GM21515 (cell line): ENCODE data around the gene SORBS1.
"Not testable (repeated sequence)": the region's sequence is repeated elsewhere in the genome, so short reads cannot be mapped to it uniquely, and the experiment has no call there.

Experiments used
- ATAC-seq: cut with Tn5 transposase; IDR thresholded peaks from one replicate; pipeline ENCODE4 v1.9.1; 2021; ENCODE audit not compliant: unreplicated experiment

SORBS1 gene

DNA sequence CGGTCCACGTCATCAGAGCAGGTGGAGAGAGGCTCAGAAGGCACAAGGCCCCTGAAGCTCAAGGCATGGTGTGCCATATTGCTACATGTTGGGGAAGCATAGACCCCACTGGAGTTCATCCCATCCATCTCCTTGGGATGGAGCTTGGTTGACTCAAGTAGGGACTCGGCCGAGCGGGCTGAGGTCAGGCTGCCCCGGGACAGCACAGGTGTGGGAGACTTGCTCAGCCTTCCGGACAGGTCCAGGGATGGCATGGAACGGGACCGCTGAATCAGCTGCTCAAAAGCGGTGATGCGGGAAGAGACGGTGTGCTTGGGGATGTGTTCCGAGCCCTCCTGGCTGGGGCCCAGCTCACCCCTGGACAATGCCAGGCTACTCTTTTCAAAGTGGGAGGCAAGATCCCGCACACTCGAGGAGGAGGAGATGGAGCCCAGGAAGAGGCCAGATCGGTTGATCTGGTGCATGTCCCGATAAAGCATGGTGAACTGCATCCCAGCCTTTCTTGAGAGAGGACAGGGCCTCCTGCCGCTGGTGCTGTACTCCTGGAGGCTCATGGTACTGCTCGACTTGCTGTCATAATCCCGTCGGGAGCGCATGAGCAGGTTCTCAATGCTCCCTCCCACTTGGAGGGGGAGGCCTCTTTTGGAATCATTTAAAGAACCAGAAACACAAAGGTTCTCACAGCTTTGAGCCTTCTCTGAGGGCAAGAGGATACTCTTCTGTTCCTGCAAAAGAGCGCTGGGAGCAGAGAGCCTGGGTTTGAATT, 204.8 kb downstream of the SORBS1 start:
- ATAC-seq = no peak

DNA sequence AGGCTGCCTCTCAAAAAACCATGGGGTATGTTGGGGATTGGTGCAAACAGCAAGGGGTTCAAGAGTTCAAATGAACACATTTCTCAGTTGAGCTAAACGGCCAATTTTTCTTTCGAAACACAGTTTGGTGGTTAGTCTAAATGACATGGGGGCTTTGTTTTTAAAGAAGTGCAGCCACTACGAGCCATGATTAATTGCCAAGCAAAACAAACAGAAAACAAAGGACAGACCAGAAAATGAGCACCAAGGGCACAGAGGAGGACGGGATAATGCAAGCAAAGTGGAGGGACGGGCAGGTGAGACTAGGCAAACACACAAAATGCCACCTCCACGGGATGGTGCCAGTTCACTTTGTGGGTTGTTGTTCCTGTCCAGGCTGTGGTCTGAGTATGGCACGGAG, 205.9 kb downstream of the SORBS1 start:
- no peak for ATAC-seq

GRCh38 chr10:95354110-95354509, 207.1 kb downstream of the SORBS1 start:
- ATAC-seq = no peak

DNA sequence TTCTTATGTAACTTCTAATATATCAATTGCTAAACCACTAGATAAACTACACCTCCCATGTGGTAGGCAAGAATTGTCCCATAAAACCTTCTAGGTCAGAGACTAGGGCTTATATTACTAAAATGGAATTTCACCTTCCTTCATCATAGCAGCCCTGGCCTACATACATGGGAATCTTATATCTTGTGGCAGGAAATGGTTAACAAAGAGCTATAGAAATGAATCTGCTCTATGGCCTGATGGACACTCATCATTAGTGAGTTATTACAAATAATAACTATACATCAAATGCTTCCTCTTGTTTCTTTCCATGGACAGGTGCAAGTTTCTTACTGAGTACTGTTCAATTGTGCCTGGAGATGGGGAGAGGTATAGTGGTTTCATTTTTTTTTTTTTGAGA, 208.0 kb downstream of the SORBS1 start:
- no peak for ATAC-seq

DNA sequence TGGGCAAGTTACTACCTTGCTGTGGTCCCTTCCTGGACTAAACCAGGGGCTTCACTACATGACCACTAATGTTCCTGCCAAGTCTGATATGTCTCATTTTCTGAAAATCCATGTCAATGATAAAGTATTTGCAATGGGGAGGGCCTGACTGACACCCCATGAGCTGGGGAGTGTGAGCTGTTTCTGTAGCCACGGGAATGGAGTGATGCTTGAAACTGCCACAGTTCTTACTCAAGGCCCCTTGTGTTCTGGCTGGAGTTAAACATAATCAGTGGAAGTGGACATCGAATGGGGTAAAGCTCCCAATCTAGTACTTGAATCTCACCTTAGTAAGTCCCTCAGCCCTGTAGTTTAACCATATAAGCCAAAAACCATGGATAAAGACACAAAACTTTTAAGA, 208.5 kb downstream of the SORBS1 start:
- ATAC-seq = no peak

- no peak for ATAC-seq
These were observed 210.3 kb downstream of the SORBS1 start for GRCh38 chr10:95350830-95351228.

DNA sequence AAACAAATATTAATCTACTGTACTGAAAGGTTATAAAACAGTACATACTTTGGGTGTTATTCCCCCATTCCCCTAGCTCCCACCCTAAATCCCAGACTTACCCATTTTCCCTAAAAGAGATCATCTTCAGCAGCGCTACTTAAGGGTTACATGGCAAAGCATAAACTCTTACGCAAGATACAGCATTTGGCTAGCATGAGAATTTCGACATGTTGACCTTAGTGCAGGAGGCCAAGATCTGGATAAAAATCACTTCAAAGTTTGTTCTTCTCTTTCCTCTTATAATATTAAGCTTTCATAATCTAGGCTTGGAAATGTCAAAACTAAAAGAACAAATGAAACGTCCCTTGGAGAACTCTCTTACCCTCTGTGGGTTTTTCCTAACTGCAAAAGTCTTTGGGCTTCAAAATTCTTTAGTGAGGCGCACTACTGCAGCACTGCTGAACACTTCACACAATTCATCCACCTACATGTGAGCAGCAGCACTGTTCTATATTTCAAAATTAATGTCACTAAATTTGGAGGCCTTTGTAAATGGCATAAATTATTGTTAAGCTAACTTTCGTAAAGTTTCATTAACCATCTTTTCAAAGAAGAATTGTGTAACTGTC, 210.8 kb downstream of the SORBS1 start:
- ATAC-seq = no peak

GRCh38 chr10:95347402-95347766, 213.8 kb downstream of the SORBS1 start:
- ATAC-seq = not testable (repeated sequence)

- no peak for ATAC-seq
These were observed 214.3 kb downstream of the SORBS1 start for GRCh38 chr10:95346715-95347401.

- ATAC-seq = no peak
These were observed 217.6 kb downstream of the SORBS1 start for GRCh38 chr10:95343573-95343972.

DNA sequence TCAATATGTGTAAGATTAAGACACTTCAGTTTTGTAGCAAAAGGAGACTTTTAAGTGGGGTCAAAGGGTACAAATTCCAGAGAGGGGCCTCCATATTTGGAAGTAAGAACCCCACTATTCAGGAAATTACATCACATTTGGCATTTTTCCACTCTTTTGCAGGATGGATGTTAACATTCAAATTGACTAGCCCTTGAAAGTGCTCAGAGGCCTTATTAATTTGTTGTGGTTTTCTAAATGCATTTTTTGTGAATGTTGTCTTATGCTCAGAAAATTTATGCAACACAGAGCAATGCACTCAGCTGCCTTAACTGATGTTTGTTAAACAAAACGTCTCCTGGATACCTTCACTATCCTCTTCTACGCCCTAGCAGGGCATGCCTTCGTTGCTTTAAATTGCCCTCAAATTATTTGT, 219.4 kb downstream of the SORBS1 start:
- no peak for ATAC-seq

DNA sequence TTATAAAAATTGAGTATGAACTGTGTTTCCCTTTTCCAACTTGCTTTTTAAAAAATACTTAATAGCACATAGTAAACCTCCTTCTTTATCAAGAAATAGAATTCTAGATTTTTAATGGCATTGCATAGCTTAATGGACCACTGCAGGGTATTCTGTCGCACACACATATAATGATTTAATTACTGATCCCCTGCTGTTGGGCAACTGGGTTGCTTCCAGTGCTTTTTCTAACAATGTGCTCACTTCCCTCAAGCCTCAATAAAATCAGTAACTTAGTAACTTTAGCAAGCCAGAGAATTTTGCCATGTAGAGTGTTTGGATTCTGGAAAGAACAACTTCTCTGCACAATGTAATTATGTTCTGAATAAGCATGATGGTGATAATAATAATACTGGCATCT, 221.3 kb downstream of the SORBS1 start:
- ATAC-seq = no peak

GRCh38 chr10:95337423-95338160, 223.6 kb downstream of the SORBS1 start:
- ATAC-seq = no peak

DNA sequence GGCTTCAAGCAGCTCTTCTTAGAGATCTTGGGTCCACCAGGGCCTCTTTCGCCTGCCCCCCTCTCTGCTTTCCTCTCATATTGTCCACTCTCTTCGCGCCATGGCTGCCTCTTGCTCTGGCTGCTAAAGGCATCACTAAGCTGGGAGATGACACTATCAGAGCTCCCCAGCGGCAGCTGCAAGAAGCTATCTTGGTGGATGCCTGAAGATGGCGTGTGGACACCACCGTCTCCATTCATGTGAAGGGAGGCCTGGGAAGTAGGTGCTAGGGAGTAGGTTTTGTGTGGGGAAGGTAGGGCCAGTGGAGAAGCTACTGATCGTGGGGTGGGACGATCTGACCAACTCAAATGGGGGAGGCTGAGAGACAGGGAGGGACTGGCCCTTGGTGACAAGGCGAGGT, 224.5 kb downstream of the SORBS1 start:
- ATAC-seq = no peak

DNA sequence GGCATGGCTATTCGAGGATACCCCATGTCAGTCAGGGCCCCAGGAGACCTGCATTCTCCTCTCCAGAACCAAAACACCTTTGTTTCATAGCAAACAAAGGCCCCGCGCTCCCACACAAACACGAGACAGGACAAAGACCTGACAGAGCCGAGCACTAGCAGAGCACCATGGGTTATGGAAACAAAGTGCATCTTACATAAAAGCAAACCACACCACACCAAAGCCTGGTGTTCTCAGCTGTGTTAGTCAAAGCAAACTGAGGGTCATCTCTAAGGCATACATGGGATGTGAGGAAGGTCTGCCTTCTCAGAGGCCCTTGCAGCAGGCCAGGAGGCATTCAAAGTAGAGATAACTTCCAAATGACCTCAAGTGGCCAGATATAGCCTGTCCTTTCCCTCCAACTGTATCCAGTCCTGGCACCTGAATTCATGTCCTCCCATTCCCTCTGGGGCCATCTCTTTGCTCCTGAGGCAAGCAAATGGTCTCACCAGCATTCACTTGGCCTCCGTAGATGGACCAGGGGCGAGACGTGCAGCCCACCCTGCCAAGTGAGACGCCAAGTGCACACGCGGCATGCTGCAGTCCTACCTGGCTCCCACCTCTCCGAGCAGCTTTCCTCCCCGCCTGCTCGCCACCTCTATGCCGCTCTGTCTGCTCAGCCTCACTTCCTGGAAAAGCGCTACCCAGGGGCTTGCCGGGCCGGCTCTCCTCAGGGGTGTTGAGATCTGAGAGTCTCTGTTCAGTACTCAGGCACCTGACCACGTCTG, 225.1 kb downstream of the SORBS1 start:
- ATAC-seq = no peak

- ATAC-seq = no peak
These were observed 226.4 kb downstream of the SORBS1 start for GRCh38 chr10:95334805-95335144.

- ATAC-seq = no peak
These were observed 227.0 kb downstream of the SORBS1 start for GRCh38 chr10:95333997-95334804.

- ATAC-seq = no peak
These were observed 228.4 kb downstream of the SORBS1 start for GRCh38 chr10:95332666-95333249.

GRCh38 chr10:95331596-95332130, 229.5 kb downstream of the SORBS1 start:
- ATAC-seq = no peak
